ENCODE data around the gene ASB18. TPM values are rescaled to one million over a fixed set of nuclear protein-coding genes. Genes with fewer than 3 reads are reported as not detected.

ASB18 gene
- total and polyA plus RNA-seq, 8 donors = not detected

DNA sequence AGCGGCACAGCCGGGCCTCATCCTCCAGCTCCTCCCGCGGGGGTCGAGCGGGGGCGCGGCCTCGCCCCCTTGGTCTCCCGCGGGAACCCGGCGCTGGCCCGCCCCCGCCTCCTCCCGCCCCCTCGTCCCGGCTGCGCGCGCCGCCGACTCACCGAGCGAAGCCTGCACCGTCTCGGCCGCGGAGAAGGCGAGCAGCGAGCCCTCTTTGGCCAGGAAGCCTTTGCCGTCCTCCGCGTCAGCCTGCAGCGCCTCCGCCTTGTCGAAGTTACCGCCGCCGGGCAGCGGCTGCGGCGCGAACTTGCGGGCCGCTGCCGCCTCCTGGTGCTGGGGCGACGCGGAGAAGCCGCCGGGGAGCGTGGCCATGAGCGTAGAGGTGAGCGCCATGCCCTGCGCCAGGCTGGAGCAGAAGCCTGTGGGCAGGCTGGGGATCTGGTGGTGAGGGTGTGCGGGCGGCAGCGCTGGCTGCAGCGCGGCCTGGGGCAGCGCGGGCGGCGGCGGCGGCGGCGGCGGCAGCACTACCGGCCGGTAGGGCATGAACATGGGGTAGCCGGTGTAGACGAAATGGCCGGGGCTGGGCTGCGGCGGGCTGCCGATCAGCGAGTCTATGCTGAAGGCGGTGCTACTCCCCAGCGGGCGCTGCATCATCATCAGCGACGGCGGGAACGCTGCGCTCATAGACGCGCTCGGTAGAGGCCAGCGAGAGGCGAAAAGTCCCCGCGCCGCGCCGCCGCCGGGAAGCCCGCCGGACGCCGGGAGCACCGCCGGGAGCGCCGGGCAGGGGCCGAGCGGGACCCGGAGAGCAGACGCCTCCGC lies 96.7 kb downstream of the ASB18 start:
- WGBS, 5 donors = 2 to 7% (median 3%) methylated on average over 9 to 112 of the region's 112 CpGs; no CpG with 5 or more reads in 1 of the 5 donors
- H3K27me3 ChIP-seq = peaks cover 66 to 100% (median 99%) of the 10 kb centered on the region in 3 donors
- no peaks in the 10 kb centered on the region for H3K36me3 ChIP-seq
- DNase-seq = peak in 1 of 2 donors; percentile 79
- intact Hi-C loops (cut with DNase I; ENCODE audit: low total_unique reads) = loop anchor here (5.0 kb wide), 1 partner anchor 390 kb away; no protein-coding TSS in a partner anchor
- H3K27ac ChIP-seq = no peak overlapping the region
- TF ChIP-seq, protein P1, sequence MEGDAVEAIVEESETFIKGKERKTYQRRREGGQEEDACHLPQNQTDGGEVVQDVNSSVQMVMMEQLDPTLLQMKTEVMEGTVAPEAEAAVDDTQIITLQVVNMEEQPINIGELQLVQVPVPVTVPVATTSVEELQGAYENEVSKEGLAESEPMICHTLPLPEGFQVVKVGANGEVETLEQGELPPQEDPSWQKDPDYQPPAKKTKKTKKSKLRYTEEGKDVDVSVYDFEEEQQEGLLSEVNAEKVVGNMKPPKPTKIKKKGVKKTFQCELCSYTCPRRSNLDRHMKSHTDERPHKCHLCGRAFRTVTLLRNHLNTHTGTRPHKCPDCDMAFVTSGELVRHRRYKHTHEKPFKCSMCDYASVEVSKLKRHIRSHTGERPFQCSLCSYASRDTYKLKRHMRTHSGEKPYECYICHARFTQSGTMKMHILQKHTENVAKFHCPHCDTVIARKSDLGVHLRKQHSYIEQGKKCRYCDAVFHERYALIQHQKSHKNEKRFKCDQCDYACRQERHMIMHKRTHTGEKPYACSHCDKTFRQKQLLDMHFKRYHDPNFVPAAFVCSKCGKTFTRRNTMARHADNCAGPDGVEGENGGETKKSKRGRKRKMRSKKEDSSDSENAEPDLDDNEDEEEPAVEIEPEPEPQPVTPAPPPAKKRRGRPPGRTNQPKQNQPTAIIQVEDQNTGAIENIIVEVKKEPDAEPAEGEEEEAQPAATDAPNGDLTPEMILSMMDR (IDR thresholded peaks at IDR 0.05) = peak in 1 of 7 experiments; percentile 20
- no peak for TF ChIP-seq POLR2AphosphoS5 (IDR thresholded peaks at IDR 0.05)
- H3K4me3 ChIP-seq = peak overlapping the region; percentile 27 to 54 (median 38)
- H3K4me1 ChIP-seq = peaks cover 42 to 86% (median 65%) of the 10 kb centered on the region in 4 donors
- peaks cover 0 to 8% (median 0%) of the 10 kb centered on the region in 4 donors for H3K9me3 ChIP-seq

DNA sequence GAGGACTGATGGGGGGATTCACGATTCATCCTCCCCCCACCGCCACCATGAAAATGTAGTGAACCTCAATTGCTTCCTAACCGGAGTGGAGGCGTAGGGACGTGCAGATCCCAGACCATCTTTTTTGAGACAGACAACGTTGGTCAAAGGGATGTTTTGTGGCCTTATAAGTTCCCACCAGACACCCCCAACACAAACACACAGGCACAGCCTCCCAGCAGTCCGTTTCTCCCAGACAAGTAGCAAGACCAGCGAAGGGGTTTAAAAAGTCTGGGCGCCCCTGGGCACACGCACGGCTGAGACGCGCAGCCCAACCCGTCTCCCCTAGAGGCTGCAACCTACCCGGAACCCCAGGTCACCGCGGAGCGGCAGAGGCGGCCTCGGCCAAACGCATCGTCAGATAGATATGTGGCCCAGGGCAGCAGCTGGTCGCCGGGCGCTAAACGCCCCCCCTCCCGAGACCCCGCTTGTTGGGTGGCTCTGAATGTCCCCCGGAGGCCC lies 97.4 kb downstream of the ASB18 start:
- Histone ChIP-seq H3K4me1 (peaks cover 42 to 80% (median 62%) of the 10 kb centered on the region in 4 donors), H3K9me3 (peaks cover 0 to 8% (median 0%) of the 10 kb centered on the region in 4 donors), H3K27ac (no peak overlapping the region), H3K4me3 (peak overlapping the region; percentile 27 to 54 (median 38)), H3K36me3 (no peaks in the 10 kb centered on the region), H3K27me3 (peaks cover 68 to 100% (median 99%) of the 10 kb centered on the region in 3 donors)
- DNase-seq = no peak
- 2 to 5% (median 4%) methylated on average over 15 to 29 of the region's 29 CpGs for WGBS, 5 donors
- intact Hi-C loops (cut with DNase I; ENCODE audit: low total_unique reads) = loop anchor here (5.0 kb wide), 1 partner anchor 390 kb away; no protein-coding TSS in a partner anchor
- TF ChIP-seq POLR2AphosphoS5 (IDR thresholded peaks at IDR 0.05) (no peak), EP300 (IDR thresholded peaks at IDR 0.05) (no peak), POLR2A (IDR thresholded peaks at IDR 0.05) (no peak)
- TF ChIP-seq, protein P1 (IDR thresholded peaks at IDR 0.05) = no peak

DNA sequence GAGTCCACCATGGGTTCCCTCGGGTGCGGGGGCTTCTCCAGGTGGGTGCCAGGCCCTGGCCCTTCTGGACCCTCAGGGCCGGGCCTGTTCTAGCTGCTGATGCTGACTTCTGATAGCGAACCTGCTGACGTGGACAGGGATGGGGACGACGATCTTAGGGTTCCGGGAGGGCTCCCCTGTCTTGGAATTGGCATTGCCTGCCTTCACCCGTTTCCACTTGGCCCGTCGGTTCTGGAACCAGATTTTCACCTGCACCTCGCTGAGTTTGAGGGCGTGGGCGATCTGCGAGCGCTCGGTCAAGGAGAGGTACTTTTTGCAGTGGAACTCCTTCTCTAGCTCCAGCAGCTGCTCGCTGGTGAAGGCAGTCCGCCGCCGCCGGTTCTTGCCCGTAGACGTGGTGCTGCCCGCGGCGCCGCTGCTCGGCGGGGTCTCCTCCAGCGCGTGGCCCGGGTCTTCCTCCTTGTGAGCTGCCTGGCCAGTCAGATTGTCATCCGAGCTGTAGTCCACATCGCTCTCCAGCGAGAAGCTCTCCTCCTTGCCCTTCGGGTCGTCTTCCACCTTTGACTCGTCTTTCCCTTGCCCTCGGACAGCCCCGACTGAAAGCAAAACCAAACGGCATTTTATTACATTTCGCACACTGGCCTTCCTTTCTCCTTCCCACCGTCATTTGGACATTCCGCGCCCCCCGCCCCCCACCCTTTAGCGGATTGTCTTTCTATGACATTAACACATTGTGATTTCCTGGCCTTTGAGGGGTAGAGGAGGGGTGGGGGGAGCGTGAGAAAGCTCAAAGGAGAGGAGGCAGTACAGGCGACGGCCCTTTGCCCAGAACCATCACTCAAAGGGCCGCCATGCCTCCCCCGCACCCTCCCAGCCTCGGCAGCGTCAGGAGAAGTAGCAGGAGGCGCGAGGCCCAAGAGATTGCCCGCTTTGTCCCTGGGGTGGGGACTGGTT lies 98.1 kb downstream of the ASB18 start:
- Histone ChIP-seq H3K4me3 (peak overlapping the region; percentile 24 to 54 (median 34)), H3K27me3 (peaks cover 68 to 100% (median 99%) of the 10 kb centered on the region in 3 donors), H3K36me3 (no peaks in the 10 kb centered on the region), H3K4me1 (peaks cover 42 to 73% (median 56%) of the 10 kb centered on the region in 4 donors), H3K27ac (no peak overlapping the region), H3K9me3 (peaks cover 0 to 2% (median 0%) of the 10 kb centered on the region in 4 donors)
- DNase-seq = peak in 1 of 2 donors; percentile 53
- TF ChIP-seq EP300 (IDR thresholded peaks at IDR 0.05) (no peak), POLR2A (IDR thresholded peaks at IDR 0.05) (no peak), POLR2AphosphoS5 (IDR thresholded peaks at IDR 0.05) (no peak)
- TF ChIP-seq, protein P1 (IDR thresholded peaks at IDR 0.05) = no peak
- WGBS, 5 donors = 4 to 9% (median 6%) methylated on average over 49 to 58 of the region's 58 CpGs
- intact Hi-C loops (cut with DNase I; ENCODE audit: low total_unique reads) = loop anchor here (5.0 kb wide), 1 partner anchor 389 kb away; no protein-coding TSS in a partner anchor

Data from stomach (tissue), 9 donors.